HAP-1 (cell line): ENCODE data around the gene ABCB7.
"Not testable (repeated sequence)": the region's sequence is repeated elsewhere in the genome, so short reads cannot be mapped to it uniquely, and the experiment has no call there.

ENCODE experiments used
- DNase-seq, 2 experiments: peaks; one replicate each; pipeline ENCODE4 v3.0.0-alpha.2; 2016 to 2020; ENCODE audit warnings: low spot score in 2 of 2
- H3K27me3 ChIP-seq: fragments of 250-450 bp; sonication (Bioruptor Pico); 2 replicates; pipeline ENCODE4 v1.5.1; 2020; ENCODE audit warnings: low read depth, mild to moderate bottlenecking, moderate library complexity
- H3K36me3 ChIP-seq: fragments of 250-450 bp; sonication (Bioruptor Pico); replicated peaks from 2 replicates; pipeline ENCODE4 v1.5.1; 2020; ENCODE audit warnings: mild to moderate bottlenecking
- H3K4me1 ChIP-seq: fragments of 250-450 bp; sonication (Bioruptor Pico); 2 replicates; pipeline ENCODE4 v1.5.1; 2020; ENCODE audit warnings: mild to moderate bottlenecking
- H3K4me3 ChIP-seq: fragments of 250-450 bp; sonication (Bioruptor Pico); 2 replicates; pipeline ENCODE4 v1.5.1; 2020; ENCODE audit warnings: mild to moderate bottlenecking, moderate library complexity
- H3K9me3 ChIP-seq: fragments of 250-450 bp; sonication (Bioruptor Pico); 2 replicates; pipeline ENCODE4 v1.5.1; 2020; ENCODE audit warnings: mild to moderate bottlenecking, moderate library complexity
- in situ Hi-C: fragments of 300-500 bp; cut with MboI; formaldehyde crosslinking; loops from 3 replicates; pipeline ENCODE4 v1.14.3; 2020; ENCODE audit warnings: low sequenced_read_pairs, inconsistent platforms, mixed read lengths

ABCB7 gene

DNA sequence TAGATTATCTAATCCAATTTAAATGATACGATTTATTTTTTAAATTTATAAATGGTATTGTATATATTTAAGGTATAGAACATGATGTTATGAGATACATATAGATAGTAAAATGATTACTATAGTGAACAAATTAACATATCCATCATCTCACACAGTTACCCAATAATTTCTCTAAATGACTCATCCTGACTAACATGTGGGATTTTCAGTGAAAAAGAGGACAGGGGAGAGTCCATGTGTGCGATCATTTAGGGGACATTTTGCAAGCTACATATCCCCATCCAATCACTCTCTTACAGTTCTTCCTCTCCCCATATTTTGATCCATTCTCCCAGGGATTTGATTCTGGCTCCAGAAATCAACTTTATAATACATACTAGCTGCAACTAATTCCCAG is 88.2 kb downstream of the ABCB7 start:
- DNase-seq = no peak
- no peaks in the 10 kb centered on the region for H3K4me1 ChIP-seq
- in situ Hi-C loops = no loop called here

DNA sequence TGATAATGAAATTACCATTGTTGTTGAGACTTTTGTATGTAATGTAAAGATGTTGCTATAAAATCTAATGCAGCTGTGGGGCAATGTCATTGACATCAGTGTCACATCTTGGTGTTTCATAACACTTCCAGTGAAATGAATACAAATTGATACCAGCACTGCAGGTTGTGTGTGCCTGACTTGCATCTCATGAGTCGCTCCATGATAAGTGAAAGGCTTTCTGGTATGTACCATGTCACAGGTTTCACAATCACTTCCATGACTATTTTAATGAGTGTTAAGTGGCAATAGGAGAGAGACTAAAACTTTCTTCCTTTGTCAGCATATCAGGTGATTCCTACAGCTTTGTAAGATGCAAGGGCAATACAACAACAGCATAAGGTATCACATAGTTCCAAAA is 94.4 kb downstream of the ABCB7 start:
- in situ Hi-C loops = no loop called here
- peaks cover 3% of the 10 kb centered on the region; the same call in 1 of the 2 replicates for H3K36me3 ChIP-seq
- H3K9me3 ChIP-seq = no peaks in the 10 kb centered on the region
- no peaks in the 10 kb centered on the region for H3K27me3 ChIP-seq
- H3K4me3 ChIP-seq = no peak overlapping the region
- no peak for DNase-seq
- no peaks in the 10 kb centered on the region for H3K4me1 ChIP-seq

More for the DNA sequence above, 88.2 kb downstream of the ABCB7 start:
- Histone ChIP-seq H3K36me3 (peaks cover 10% of the 10 kb centered on the region), H3K4me3 (no peak overlapping the region), H3K27me3 (no peaks in the 10 kb centered on the region), H3K9me3 (no peaks in the 10 kb centered on the region)

DNA sequence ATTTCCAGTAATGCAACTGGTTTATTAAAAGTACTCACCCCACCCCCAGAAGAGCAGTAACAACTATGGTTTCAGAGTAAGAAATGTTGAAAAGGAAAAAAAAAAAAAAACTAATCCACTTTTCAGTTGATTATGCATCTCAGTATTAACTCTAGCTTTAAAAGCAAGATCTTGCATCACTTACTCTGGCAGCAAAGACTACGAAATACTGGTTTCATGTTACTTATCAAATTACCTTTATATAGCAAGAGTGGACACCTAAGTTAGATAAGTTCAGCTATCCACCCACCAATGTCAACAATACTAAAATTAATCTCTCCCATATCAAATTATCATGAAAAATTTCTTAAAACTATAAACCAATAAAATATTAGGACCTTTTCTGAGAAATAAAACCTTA is 105.0 kb downstream of the ABCB7 start:
- no peak for DNase-seq
- in situ Hi-C loops = no loop called here
- no peaks in the 10 kb centered on the region for H3K9me3 ChIP-seq
- no peak overlapping the region for H3K4me3 ChIP-seq
- 0 out of 2 replicates have a peak, but pooled peaks cover 2% of the 10 kb centered on the region for H3K36me3 ChIP-seq
- H3K4me1 ChIP-seq = no peaks in the 10 kb centered on the region
- no peaks in the 10 kb centered on the region for H3K27me3 ChIP-seq

DNA sequence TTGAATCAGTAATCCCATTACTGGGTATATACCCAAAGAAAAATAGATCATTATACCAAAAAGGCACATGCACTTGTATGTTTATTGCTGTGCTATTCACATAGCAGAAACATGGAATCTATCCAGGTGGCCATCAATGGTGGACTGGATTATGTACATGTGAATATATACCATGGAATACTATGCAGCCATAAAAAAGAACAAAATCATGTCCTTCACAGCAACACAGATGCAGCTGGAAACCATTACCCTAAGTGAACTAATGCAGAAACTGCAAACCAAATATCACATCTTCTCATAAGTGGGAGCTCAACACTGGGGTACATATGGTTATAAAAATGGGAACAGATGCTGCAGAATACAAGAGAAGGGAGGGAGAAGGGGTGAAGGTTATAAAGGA is 110.7 kb downstream of the ABCB7 start:
- Histone ChIP-seq H3K9me3 (no peaks in the 10 kb centered on the region), H3K4me3 (no peak overlapping the region), H3K27me3 (no peaks in the 10 kb centered on the region), H3K4me1 (no peaks in the 10 kb centered on the region), H3K36me3 (0 out of 2 replicates have a peak, but pooled peaks cover 2% of the 10 kb centered on the region)
- in situ Hi-C loops = loop anchor here (25.0 kb wide), 1 partner anchor 567 kb away; no protein-coding TSS in a partner anchor
- no peak for DNase-seq

DNA sequence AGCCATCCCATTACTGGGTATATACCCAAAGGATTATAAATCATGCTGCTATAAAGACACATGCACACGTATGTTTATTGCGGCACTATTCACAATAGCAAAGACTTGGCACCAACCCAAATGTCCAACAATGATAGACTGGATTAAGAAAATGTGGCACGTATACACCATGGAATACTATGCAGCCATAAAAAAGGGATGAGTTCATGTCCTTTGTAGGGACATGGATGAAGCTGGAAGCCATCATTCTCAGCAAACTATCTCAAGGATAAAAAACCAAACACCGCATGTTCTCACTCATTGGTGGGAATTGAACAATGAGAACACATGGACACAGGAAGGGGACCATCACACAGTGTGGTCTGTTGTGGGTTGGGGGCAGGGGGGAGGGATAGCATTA is 111.9 kb downstream of the ABCB7 start:
- not testable (repeated sequence) for H3K9me3 ChIP-seq, H3K27me3 ChIP-seq, H3K4me1 ChIP-seq, H3K4me3 ChIP-seq, H3K36me3 ChIP-seq, DNase-seq
- in situ Hi-C loops = loop anchor here (25.0 kb wide), 1 partner anchor 568 kb away; no protein-coding TSS in a partner anchor

DNA sequence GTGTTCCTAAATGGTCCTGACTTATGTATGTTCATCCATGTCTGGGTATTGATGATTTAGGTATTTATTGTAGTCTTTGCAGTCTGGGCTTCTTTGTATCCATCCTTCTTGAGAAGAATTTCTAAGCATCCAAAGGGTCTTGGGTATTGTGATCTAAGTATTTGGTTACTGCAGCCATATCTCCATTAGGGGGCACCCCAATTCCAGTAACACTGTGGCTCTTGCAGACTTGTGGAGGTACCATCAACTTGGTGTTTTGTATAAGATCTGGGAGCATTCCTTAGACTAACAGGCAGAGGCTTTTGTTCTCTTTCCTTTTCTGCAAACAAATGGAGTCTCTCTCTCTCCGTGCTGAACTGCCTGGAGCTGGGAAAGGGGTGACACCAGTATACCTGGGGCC is 117.2 kb downstream of the ABCB7 start:
- in situ Hi-C loops = loop anchor here (25.0 kb wide), 1 partner anchor 573 kb away; no protein-coding TSS in a partner anchor
- Histone ChIP-seq H3K4me1 (no peaks in the 10 kb centered on the region), H3K27me3 (no peaks in the 10 kb centered on the region), H3K36me3 (no peaks in the 10 kb centered on the region), H3K9me3 (no peaks in the 10 kb centered on the region), H3K4me3 (no peak overlapping the region)
- peak; percentile 43 to 63 for DNase-seq
